Measurements from ENCODE around the gene ABCB9. TPM values are rescaled to one million over a fixed set of nuclear protein-coding genes. Genes with fewer than 3 reads are reported as not detected.

The ABCB9 gene
- total RNA-seq, 1 experiment from 2014 or later, result 20.9 TPM

DNA sequence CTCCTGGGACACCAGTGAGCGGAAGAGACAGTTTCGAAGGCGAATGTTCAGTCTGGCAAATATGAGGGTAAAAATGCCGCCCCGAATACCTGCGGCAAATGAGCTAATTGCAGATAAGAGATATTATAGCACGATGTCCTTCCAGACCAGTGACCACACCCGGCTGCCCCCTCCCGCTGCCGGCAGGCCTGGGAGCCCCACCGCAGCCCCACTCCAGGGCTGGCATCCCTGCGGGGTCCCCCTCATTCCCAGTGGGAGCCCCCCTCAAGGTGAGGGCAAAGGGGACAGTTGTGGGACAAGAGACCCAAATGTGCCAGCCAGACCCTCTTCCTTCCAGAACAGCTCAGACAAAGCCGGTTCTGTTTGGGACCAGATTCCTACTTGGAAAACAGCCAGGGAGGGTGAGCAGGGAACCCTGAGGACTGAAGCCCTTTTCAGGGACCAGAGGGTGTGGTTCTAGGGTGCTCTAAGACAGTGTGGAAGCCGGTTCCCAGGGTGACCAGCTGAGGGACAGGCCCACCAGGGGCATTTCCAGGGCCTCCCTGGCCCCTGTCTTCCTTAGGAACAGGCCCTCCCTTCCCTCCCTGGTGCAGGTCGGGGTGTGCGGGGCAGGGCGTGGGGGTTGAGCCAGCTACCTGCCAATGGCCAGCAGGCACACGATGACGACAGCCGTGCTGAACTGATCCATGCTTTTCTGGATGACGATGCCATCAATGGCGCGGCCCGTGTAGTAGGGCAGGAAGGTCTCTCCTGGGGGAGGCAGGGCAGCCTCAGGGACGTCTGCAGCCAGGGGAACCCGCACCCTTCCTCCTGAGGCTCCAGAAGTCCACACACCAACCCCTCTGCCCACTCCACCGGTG, 16.2 kb downstream of the ABCB9 start:
- H3K4me1 ChIP-seq (ENCODE audit: insufficient read depth, low read length), result peaks cover 40% of the 10 kb centered on the region
- CTCF ChIA-PET, result interaction anchor here (0.6 to 1.0 kb wide), 2 partner anchors 46 to 89 kb away, joined by 4 read pairs; no protein-coding TSS in a partner anchor
- no peaks in the 10 kb centered on the region for H4K20me1 ChIP-seq (ENCODE audit: low read length)
- H2AFZ ChIP-seq (ENCODE audit: low read length), result no peak overlapping the region
- no peaks in the 10 kb centered on the region for H3F3A ChIP-seq (ENCODE audit: low read length, unreplicated experiment)
- peaks cover 5% of the 10 kb centered on the region; the same call in 1 of the 2 replicates for H3K79me2 ChIP-seq (ENCODE audit: low read length)
- H3K9ac ChIP-seq (ENCODE audit: low read length), result no peak overlapping the region
- no peak overlapping the region for H3K4me3 ChIP-seq (ENCODE audit: low read length)
- TF ChIP-seq, protein P1, sequence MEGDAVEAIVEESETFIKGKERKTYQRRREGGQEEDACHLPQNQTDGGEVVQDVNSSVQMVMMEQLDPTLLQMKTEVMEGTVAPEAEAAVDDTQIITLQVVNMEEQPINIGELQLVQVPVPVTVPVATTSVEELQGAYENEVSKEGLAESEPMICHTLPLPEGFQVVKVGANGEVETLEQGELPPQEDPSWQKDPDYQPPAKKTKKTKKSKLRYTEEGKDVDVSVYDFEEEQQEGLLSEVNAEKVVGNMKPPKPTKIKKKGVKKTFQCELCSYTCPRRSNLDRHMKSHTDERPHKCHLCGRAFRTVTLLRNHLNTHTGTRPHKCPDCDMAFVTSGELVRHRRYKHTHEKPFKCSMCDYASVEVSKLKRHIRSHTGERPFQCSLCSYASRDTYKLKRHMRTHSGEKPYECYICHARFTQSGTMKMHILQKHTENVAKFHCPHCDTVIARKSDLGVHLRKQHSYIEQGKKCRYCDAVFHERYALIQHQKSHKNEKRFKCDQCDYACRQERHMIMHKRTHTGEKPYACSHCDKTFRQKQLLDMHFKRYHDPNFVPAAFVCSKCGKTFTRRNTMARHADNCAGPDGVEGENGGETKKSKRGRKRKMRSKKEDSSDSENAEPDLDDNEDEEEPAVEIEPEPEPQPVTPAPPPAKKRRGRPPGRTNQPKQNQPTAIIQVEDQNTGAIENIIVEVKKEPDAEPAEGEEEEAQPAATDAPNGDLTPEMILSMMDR (conservative IDR thresholded peaks at IDR 0.05; ENCODE audit: low read depth, low read length), result no peak
- TF ChIP-seq EZH2 (IDR thresholded peaks at IDR 0.05; ENCODE audit: low read length, unreplicated experiment) (no peak), EZH2phosphoT487 (IDR thresholded peaks at IDR 0.05; ENCODE audit: borderline replicate concordance, low read length) (no peak)
- no peaks in the 10 kb centered on the region for H3K27me3 ChIP-seq (ENCODE audit: low read length)
- H3K27ac ChIP-seq (ENCODE audit: low read length), result no peak overlapping the region
- no peaks in the 10 kb centered on the region for H3K9me2 ChIP-seq (replicated peaks; ENCODE audit: low read length)
- intact Hi-C loops (cut with micrococcal nuclease), result loop anchor here (10.0 kb wide), 1 partner anchor 315 kb away; no protein-coding TSS in a partner anchor
- POLR2A ChIA-PET (ENCODE audit: unreplicated experiment), result no interaction called here
- DNase-seq (no peak), ATAC-seq (no peak)
- H3K4me2 ChIP-seq (ENCODE audit: low read length), result no peak overlapping the region
- no TSS peak for BruUV-seq (replicated peaks)
- no peaks in the 10 kb centered on the region for H3K36me3 ChIP-seq (ENCODE audit: low read depth, low read length)
- no peaks in the 10 kb centered on the region for H3K9me3 ChIP-seq (ENCODE audit: low read length)

DNA sequence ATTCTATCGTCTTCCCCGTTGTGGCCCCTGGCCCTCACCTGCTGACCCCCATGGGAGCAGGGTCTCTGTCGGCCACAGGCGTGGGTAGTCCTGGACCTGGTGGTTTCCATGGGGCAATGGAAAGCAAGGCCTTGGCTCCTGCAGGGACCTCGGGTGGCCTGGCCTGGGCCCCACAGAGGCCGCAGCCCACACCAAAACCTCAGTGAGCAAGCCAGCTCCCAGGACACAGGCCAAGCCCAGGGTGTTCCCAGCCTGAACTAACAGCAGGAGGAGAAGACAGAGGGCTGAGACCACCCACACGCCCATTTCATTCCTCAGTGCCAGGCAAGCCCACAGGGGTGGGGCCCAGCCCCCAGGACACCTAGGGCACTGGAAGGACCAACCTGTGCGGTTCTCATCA, 16.9 kb downstream of the ABCB9 start:
- CTCF ChIA-PET, result interaction anchor here (1.0 kb wide), 1 partner anchor 89 kb away, joined by 4 read pairs; no protein-coding TSS in a partner anchor

More for the DNA sequence above, 16.9 kb downstream of the ABCB9 start:
- Histone ChIP-seq H3K36me3 (ENCODE audit: low read depth, low read length) (no peaks in the 10 kb centered on the region), H2AFZ (ENCODE audit: low read length) (no peak overlapping the region), H3K27me3 (ENCODE audit: low read length) (no peaks in the 10 kb centered on the region), H3K4me1 (ENCODE audit: insufficient read depth, low read length) (peaks cover 47% of the 10 kb centered on the region), H3F3A (ENCODE audit: low read length, unreplicated experiment) (no peaks in the 10 kb centered on the region), H3K4me3 (ENCODE audit: low read length) (no peak overlapping the region), H3K9me2 (replicated peaks; ENCODE audit: low read length) (no peaks in the 10 kb centered on the region), H3K27ac (ENCODE audit: low read length) (no peak overlapping the region), H3K9me3 (ENCODE audit: low read length) (no peaks in the 10 kb centered on the region), H3K9ac (ENCODE audit: low read length) (no peak overlapping the region), H3K79me2 (ENCODE audit: low read length) (peaks cover 5% of the 10 kb centered on the region; the same call in 1 of the 2 replicates), H4K20me1 (ENCODE audit: low read length) (no peaks in the 10 kb centered on the region), H3K4me2 (ENCODE audit: low read length) (no peak overlapping the region)
- no TSS peak for BruUV-seq (replicated peaks)
- no peak for ATAC-seq
- intact Hi-C loops (cut with micrococcal nuclease), result no loop called here
- TF ChIP-seq EZH2 (IDR thresholded peaks at IDR 0.05; ENCODE audit: low read length, unreplicated experiment), result no peak
- TF ChIP-seq, protein P1 (conservative IDR thresholded peaks at IDR 0.05; ENCODE audit: low read depth, low read length), result no peak
- no peak for TF ChIP-seq EZH2phosphoT487 (IDR thresholded peaks at IDR 0.05; ENCODE audit: borderline replicate concordance, low read length)
- POLR2A ChIA-PET (ENCODE audit: unreplicated experiment), result no interaction called here
- no peak for DNase-seq
